Midbrain (tissue), 1 donor: Measurements from ENCODE around the gene ZKSCAN8.
"Not testable (repeated sequence)": the region's sequence is repeated elsewhere in the genome, so short reads cannot be mapped to it uniquely, and the experiment has no call there.

ENCODE experiments used
- DNase-seq: peaks from one replicate; lab custom pipeline; 2025; lab: John Stamatoyannopoulos, UW

Gene ZKSCAN8

DNA sequence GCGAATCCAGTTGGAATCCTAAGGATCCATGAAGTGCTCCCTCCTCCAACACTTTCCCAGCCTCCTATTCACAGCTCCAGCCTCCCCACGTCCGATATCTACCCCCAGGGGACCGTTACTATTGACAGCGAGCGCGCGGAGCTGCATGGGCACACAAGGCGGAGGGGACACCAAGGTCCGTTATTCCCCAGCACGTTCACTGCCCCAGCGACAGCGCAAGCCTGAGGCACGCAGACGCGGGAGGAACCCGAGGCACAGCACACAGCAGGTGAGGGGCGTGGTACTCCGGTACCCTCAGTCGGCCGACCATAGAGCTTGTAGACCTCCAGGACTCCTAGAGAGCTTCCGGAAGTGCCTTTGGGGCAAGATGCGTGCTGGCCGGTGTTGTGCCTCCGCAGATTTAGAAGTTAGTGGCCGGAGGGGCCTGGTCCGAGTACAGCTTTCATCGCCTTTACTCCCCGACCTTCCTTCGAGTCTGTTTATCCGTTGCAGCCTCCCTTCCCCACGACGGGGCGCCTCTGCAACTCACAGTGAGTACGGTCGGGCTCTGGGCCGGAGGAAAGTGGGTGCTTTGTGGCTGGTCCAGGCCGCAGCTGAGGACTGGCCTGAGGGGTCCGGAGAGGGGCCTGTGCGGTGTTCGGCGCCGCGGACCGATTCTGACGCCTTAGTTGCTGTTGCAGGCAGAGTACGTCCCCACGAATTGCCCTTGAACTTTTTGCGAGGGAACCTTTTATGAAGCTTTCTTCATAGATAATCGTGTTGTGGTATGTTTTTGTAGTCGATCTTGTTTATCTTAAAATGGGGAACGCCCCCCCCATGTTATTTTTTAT is at the start of gene ZKSCAN8:
Gene ZKSCAN8 (plus strand): TSS at position 384 of the 830 bp plus-strand sequence. CDS start 6,525 bp downstream, outside the sequence.
- peak; percentile 85 for DNase-seq

DNA sequence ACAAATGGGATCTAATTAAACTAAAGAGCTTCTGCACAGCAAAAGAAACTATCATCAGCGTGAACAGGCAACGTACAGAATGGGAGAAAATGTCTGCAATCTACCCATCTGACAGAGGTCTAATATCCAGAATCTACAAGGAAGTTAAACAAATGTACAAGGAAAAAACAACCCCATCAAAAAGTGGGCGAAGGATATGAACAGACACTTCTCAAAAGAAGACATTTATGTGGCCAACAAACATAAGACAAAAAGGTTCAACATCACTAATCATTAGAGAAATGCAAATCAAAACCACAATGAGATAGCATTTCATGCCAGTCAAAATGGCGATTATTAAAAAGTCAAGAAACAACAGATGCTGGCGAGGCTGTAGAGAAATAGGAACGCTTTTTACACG is 39.5 kb upstream of the ZKSCAN8 start:
- DNase-seq = not testable (repeated sequence)

DNA sequence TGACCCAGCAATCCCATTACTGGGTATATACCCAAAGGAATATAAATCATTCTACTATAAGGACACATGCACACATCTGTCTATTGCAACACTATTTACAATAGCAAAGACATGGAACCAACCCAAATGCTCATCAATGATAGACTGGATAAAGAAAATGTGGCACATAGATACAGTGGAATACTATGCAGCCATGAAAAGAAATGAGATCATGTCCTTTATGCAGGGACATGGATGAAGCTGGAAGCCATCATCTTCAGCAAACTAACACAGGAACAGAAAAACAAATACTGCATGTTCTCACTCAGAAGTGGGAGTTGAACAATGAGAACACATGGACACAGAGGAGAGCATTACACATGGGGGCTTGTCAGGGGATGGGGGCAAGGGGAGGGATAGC is 39.0 kb upstream of the ZKSCAN8 start:
- DNase-seq = not testable (repeated sequence)

DNA sequence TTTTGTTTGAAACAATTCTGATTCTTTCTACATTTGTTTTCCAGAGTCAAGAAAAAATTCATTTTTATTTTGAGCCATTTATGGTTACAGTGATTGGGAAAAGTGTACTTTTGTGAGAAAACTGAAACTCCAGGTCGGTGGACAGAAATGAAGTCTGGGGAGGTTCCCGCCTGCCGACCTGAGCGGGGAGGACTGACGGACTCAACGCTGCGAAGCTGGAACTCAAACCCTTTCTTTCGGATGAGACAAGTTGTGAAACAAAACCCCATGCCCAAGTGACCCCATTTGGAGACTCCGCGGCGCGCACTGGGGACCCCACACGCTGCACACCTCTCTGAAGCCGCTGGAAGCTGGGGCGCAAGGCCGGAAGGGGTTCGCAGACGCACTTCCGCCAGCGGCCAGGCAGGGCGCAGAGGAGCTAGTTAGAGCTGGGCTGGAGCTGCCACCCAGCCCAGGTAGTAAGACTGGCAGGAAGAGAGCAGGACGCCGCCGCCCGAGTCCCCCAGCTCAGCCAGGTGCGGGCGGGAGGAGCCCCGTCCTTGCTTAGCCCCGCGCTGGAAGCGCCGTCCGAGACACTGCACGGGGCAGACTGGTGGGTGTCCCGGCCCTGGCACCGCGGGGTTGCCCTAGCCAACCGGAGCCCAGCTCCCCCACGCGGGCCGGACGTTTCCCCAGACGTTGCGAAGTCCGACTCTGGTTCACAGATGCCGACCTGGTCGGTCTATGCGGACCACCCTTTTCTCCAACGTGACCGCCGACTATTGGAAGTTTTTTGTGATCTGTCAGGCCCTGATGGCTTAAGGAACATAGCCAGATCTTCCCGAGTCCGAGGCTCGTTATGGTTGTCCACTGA is 37.1 kb upstream of the ZKSCAN8 start:
- peak; percentile 87 for DNase-seq

DNA sequence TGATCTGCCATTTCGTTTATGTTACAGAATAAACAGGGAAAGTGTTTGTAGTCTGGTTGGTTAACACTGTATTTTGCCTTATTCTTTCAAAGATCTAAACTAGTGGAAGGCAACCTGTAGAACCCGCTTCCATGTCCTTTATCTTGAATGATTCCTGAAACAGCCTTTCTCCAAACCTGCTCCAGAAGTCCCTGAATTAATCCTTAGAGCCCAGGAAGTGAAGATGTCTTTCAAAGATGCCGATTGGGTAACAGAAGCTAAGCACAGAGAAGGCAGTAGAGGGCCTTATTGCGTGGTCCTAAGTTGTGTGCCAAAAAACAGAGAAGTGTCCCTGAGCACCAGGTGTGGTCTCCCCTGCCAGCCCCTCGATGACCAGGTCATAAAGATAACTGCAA is 36.4 kb upstream of the ZKSCAN8 start:
- no peak for DNase-seq

DNA sequence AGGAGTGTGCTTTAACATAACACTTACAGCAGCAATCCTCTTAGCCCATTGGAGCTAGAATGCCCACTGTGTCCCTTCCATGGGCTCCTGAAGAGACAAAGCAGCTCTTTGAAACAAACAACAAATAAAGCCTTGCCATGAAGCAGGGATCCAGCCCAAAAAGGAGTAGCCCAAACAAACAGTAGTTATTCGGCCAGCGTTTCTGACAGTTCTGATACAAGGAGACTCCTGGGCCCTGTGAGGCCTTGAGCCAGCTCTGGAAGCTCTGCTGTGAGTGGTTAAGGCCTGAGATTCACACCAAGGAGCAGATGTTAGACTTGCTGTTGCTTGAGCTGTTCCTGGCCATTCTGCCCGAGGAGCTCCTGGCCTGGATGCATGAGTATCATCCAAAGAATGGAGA is 34.2 kb upstream of the ZKSCAN8 start:
- DNase-seq = peak; percentile 48

DNA sequence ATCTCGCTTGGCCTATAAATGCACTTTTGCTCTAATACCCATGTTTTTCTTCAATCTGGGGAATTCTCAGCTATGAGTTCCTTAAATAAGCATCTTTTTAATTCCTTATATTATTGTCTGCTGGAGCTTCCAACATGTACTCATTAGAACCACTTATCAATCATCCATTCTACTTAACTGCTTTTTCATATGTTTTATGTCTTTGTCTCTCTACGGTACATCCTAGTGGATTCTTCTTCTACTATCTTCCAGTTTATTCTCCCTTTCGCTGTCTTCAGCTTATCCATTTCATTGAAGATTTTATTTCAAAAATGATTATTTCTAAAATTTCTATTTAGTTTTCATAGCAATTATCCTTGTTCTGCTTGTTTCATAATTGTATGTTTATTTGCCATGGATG is 29.7 kb upstream of the ZKSCAN8 start:
- DNase-seq = no peak

DNA sequence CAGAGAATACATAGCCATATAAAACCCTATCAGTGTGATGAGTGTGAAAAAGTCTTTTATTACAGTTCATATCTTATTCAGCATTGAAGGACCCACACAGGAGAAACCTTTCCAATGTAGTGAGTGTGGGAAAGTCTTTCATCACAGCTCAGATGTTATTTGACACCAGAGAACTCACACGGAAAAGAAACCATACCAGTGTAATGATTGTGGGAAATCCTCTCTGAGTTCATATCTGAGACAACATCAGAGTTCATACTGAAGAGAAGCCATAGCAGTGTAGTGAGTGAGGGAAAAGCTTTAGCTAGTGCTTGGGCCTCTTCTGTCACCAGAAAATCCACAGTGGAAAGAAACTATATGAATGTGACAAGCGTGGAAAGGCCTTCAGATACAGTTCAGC is 25.9 kb upstream of the ZKSCAN8 start:
- DNase-seq = no peak

DNA sequence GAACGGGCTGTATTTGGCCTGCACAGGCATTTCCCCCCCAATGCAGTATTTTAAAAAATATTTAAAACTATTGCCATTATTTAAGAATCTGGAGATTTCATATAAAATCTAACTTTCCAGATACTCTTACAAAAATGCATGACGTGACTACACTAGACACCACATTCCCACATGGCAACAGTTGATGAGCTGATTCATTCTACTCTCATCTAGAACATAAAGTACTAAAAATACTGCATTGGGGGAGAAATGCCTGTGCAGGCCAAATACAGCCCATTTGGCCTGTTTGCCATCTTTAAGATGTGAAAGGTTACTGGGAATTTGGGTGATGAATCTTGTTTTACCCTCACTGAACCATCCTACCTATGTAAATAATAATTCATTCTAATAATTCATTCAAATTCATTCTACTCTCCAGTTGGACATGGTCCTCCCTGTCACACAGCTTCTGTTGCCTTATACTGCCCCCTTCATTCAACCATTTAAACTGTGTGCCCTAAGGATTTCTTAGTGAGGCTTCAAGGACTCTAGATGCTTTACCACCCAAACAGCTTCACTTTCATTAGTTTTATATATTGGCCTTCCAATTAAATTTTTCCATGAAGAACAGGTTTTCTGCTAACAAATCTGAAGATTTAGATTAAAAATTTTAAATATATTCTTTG is 24.2 kb upstream of the ZKSCAN8 start:
- DNase-seq = no peak

DNA sequence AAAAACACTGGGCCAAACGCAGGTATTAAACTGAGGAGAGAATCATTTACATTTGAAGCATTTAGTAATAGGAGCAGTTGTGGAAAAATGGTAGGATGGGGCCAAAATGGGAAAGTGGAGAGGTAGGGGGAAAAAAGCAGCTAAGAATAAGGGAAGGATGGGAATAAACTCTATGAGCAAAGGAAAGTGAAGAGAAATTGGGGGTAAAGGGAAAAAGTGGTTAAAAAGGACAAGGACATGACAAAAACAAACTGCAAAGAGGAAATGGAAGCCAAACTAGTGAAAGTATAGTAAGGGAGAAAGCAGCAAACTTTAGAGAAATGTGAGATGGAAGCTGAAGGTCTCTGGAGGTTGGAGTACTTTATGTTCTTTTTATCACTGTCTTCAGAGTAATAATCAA is 23.5 kb upstream of the ZKSCAN8 start:
- no peak for DNase-seq

DNA sequence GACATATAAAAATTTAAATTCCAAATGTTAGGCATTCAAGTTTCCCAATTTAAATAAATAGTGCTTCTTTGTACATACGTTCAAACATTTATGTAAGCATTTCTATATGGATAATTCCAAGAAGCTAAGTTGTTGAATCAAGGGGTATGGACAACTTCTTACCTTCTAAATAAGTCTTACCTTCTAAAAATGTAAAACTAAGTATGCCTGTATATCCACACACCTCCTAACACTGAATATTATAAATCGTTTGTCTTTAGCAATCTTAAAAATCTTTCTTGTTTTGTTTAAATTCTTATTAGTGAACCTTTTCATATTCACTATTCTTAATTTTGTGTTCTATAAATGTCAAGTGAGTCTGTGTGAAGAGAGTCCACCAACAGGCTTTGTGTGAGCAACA is 19.8 kb upstream of the ZKSCAN8 start:
- no peak for DNase-seq

DNA sequence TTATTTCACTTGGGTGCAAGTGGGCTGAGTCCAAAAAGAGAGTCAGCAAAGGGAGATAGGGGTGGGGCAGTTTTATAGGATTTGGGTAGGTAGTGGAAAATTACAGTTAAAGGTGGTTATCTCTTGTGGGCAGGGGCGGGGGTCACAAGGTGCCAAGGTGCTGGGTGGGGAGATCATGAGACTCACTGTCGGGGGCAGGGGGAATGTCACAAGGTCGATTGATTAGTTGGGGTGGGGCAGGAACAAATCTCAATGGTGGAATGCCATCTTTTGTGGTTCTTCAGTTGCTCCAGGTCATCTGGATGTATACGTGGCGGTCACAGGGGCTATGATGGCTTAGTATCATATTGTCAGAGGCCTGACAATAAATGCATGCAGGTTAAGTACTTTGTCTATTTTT is 19.4 kb upstream of the ZKSCAN8 start:
- DNase-seq = not testable (repeated sequence)

DNA sequence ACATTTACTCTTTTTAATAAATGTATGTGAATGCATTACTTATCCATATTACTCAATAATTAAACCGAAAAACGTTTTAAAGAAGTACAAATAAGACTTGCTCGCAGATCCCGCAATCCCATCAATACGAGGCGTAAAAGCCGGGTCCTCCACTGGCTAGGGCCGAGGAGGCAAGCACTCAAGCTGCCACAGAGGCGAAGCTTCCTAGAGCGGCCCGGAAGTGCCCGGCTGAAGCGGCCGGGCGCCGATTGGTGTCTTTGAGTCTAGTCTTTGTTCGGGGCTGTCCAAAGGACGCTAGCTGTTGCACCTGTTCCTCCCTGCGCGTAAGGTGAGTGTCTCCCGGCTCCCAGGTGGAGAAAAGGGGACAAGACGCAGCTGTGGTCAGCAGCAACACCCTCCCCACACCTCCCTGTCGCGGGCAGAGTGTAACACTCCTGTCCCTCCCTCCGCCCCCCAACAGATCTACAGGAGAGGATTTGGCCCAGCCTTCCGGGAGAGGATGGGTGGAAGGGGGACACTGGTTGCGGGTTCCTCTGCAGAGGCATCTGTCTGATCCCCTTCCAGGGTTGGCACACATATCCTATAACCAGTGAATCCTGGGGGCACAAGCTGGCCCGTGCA is 17.2 kb upstream of the ZKSCAN8 start, which contains the start of gene ZSCAN16:
Gene ZSCAN16 (plus strand): TSS at position 260 of the 621 bp plus-strand sequence. CDS start 835 bp downstream, outside the sequence.
- peak; percentile 85 for DNase-seq

DNA sequence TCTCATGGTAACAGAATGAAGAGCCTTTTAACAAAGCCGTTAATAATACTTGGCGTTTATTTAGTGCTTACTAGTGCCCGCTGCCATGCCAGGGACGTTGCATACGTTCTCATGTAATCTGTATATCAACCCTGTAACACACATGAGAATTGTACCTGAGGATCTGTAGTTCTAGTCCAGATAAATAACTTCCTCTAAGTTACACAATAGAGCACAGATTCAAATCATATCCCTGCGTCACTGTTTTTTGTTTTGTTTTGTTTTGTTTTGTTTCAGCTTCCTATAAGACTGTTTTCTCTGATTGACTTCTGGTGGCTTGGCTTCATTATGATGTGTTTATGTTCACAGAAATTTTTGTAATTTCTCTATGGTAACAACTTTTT is 16.7 kb upstream of the ZKSCAN8 start:
- no peak for DNase-seq

DNA sequence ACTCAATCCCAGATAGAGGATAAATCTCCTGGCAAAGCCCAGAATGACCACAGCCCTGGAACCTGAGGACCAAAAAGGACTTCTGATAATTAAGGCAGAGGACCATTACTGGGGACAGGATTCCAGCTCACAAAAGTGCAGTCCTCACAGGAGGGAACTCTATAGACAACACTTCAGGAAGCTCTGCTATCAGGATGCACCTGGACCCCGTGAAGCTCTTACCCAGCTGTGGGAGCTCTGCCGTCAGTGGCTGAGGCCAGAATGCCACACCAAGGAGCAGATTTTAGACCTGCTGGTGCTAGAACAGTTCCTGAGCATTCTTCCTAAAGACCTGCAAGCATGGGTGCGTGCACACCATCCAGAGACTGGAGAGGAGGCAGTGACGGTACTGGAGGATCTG is 16.3 kb upstream of the ZKSCAN8 start:
- DNase-seq = no peak

DNA sequence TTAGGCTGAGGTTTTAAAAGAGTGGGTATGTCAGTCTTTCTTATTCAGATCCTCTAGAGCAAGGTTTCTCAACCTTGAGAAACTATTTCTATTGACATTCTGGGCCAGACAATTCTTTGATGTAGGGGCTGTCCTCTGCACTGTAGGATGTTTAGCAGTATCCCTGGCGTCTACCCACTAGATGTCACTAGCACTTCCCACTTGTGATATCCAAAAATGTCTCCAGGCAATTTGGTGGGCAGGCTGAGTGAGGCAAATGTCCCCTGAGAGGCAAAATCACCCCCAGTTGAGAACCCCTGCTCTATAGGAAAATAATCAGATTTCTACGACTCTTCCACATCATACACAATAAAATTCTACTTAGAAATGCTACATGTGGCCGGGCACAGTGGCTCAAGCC is 7.7 kb upstream of the ZKSCAN8 start:
- DNase-seq = peak; percentile 6

DNA sequence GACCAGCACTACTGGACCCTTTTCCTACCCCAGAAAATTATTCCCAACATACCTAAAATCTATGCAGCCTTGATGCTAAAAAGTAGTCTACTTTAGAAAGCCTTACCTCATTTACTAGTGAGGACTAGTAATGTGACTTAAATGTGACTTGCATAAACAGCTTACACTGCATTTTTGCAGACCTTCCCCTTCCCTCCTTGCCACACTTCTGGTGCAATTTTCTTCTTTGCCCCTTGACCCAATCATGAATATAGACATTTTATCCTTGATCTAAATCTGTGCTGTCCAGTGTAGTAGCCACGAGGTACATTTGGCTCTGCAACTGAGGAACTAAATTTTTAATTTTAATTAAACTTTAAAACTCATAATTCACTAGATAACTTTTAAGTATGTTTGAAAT is 7.0 kb upstream of the ZKSCAN8 start:
- DNase-seq = no peak

DNA sequence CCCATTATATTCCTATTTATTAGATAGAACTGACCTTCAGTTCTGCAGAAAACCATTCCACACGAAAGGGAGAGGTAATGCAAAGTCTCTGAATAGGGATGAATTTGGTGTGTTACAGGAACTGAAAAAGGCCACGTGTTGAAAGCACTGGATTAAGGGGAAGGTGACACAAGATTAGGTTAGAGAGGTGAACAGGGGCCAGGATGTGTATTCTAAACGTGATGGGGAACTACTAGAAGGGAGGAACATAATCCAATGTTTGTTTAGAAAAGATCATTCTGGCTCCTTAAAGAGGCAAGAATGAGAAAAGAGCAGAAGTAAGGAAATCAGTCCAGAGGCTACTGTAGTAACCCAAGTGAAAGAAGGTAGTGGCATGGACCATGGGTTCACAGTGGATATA is 6.3 kb upstream of the ZKSCAN8 start:
- no peak for DNase-seq

DNA sequence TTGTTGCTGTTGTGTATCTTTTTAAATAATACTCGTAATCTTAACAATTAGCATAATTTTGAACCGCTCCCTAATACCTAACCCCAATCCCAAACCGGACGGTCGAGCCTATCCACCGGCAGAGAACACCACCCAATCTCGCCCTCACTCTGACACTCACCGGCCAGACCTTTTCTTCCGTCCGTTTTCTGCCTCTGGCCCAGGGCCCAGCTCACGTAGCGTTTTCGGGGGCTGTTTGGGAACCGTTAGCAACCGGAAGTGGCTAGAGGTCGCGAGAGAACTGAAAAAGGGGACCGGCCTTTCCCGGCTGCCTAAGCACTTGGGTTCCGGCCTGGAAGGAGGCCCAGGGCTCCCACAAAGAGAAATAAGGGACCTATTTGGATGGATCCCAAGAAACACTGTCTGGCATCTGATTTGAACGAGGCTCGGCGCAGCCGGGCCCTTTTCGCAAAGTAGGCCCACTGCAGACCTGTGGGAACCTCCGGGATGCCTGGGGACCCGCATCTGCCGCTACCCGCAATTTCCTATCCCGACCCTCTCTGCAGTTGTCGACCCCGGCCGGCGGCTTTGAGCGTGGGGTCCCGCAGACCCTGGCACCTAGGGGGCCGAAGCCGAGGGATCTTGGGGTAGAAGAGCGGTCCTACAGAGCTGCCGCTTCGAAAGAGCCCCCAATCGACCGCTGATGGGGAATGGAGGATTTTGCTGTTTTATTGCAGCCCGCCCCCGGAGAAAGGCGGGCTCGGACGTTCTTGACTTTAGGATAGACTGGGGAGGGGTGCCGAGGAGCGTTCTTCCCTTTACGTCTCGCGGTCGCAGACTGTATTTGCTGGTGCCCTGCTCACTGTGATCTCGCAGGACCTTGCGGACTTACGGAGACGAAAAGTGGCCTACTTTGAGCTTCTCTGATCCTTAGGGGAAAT is 4.8 kb upstream of the ZKSCAN8 start:
- peak; percentile 90 for DNase-seq

DNA sequence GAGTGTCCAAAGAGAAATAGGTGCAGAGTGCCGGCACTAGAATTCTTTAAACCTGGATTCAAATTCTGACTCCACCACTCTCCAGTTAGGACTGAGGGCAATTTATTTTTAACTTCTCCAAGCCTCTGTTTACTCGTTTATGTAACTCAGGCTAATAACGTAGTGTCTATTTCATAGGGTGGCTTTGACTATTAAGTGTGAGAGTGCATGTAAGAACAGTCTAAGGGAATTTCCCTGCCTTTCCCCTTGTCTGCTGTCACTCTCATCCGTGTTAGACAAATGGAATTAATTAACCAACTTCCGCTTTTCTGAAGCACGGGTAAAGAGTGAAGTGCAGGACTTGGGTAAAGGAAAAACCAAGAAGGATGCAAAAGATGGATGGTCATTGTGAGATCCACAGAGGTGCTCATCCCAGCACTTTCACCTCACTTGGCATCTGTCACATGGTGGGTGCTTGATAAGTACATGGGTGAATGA is 4.1 kb upstream of the ZKSCAN8 start:
- DNase-seq = no peak
